NCI-H2196 (cell line): Measurements from ENCODE around the gene C16orf82.
A peak's percentile ranks its signal among the peaks of the same experiment; 100 is the strongest.
"Not testable (repeated sequence)": the region's sequence is repeated elsewhere in the genome, so short reads cannot be mapped to it uniquely, and the experiment has no call there.

Experiments
- DNase-seq: peaks from one replicate; lab custom pipeline; 2025; ENCODE audit not compliant: unreplicated experiment; lab: John Stamatoyannopoulos, UW

C16orf82 gene

GRCh38 chr16:27086031-27086430, 19.3 kb downstream of the C16orf82 start:
- DNase-seq, result not testable (repeated sequence)

- no peak for DNase-seq
Measured at GRCh38 chr16:27088216-27088615, 21.5 kb downstream of the C16orf82 start.

- DNase-seq, result no peak
Measured at GRCh38 chr16:27096375-27096774, 29.6 kb downstream of the C16orf82 start.

DNA sequence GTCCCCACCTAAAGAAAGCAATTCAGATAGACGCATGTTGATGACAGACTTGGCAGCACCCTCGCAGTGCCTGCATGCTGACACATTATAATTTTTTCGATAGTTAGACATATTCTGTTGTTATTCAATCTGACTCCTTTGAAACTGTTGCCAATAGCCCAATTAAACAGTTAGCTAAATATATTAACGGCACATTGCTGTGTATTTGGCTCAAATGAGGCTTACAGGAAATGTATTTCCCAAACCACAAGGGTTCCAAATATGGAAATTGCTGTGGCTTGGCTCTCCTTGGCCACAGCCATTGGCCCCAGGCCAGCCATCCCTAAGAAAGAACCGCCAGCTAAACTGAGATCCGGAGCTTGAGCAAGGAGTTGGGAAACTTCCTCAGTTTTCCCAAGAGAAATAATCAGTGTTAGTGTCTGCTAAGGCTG, 31.1 kb downstream of the C16orf82 start:
- no peak for DNase-seq

- no peak for DNase-seq
Measured at GRCh38 chr16:27098366-27099049, 31.8 kb downstream of the C16orf82 start.

DNA sequence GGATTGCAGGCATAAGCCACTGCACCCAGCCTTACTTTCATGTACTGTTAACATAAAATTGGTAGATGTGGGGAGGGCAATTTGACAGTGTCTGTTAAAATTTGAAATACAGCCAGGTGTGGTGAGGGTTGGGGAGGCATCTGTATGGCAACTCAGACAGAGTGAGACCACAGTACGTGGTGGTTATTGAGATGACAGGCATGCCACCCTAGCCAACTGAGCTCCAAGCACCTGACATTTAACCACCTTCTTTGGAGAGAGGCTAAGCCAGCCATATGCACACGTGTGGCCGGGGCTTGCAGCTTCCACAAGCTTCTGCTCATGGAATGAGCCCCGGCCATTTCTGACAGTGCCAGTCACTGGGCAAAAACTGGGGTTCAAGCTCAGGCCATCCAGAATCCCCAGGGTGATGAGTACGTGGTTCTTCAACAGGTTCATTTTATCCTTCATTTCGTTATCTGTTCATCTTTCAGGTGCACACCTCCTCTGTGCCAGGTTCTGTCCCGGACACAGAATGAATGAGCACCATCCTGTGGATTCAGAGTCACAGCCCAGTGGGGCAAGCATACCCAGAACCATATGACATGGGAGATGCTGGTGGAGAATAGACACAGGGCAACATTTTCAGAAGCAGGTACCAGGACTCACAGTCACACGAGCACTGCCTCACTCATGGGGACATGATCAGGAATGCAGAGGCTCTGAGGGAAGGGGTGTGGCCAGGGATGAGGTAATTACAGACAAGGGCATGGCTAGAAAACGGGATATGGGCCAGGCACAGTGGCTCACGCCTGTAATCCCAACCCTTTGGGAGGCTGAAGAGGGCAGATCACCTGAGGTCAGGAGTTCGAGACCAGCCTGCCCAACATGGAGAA, 36.2 kb downstream of the C16orf82 start:
- no peak for DNase-seq

- no peak for DNase-seq
Measured at GRCh38 chr16:27103954-27104353, 37.2 kb downstream of the C16orf82 start.

- no peak for DNase-seq
Measured at GRCh38 chr16:27106305-27106704, 39.6 kb downstream of the C16orf82 start.

DNA sequence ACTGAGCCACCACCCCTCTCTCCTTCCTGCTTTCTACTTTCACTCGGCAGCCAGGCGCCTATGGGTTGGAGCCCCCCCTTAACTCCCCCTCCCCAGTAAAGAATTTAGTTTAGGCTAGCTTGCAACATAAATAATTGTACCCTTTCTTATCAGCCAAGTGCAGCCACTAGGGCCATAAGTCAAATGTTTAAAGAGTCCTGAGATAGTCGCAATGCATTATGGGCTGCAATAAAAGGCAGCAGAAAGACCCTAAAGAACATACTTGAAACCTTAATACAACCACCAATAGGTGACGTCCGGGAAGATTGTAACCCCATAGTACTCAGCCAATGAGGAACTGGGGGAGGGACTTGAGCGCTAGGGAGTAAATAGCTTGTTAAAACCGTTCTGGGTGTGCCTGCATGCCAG, 40.5 kb downstream of the C16orf82 start:
- DNase-seq, result no peak

GRCh38 chr16:27108051-27108770, 41.5 kb downstream of the C16orf82 start:
- no peak for DNase-seq

GRCh38 chr16:27108826-27109665, 42.3 kb downstream of the C16orf82 start:
- no peak for DNase-seq

- DNase-seq, result peak; percentile 86
Measured at GRCh38 chr16:27109666-27110523, 43.2 kb downstream of the C16orf82 start.

DNA sequence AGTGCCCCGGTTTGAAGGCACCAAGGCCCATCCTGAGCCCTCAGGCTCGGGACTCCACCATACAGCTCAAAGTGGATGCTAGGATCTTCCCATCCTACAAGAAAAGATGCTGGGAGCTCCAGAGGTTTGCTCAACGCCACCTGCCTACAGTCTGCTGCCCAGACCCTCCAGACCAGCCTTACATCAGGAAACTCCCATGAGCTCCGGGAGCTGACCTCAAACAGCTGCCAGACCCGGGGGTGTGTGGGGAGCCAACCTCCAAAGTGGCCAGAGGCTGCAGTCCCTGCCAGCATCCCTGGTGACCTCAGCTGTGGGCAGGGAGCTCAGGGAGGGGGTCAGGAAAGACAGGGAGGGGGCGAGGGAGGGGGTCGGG, 43.8 kb downstream of the C16orf82 start:
- no peak for DNase-seq

GRCh38 chr16:27111486-27111885, 44.8 kb downstream of the C16orf82 start:
- no peak for DNase-seq

DNA sequence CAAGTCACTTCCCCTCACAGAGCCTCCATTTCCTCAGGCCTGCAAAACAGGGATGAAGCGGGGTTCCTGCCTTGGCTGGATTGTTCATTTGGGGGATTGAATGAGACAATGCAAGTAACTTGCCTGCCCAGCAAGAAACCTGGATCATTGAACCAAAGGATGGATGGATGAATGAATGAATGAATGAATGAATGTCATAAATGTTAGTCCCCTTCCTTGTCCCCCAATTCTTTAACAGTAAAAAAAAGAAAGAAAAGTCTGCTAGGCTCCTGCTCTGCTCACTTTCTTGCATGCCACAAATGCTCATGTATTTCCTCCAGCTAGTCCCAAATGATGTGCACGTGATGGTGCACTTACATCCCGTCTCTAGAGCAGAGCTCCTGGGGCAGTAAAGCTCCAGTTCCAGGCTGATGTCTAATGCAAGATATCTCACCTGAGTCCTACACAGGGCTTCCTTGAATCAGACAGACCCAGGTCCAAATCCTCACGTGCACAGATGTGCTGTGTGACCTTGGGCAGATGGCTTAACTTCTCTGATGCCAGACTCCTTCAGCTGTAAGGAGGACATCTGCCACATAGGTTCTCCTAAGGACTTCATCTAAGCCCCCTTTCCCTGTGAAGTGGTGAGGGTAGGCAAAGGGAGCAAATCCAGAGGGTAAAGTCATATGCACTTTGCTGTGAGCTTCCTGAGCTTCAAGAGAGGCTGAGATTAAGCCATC, 45.5 kb downstream of the C16orf82 start:
- no peak for DNase-seq

DNA sequence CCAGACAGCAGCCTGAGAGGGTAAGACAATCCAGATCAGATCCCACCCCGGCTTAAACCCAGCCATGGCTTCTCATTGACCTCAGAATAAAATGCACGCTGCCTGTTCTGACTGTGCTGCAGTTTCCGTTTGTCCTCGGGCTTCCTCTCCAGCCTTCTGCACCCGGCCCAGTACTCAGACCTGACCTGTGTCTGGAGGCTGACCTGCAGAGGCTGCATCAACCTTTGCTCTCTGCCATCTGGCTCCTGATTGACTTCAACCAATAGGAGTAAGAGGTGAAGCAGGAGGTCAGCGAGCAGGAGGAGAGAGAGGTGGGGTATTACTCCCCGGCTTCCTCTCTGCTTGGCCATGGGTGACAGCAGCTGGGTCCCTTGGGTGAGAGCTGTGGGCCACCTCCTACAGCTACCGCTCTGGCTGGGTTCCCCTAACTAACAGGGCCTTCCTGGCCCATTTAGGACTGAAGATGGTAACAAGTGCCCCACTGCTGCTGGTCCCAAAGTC, 46.7 kb downstream of the C16orf82 start:
- DNase-seq, result no peak

DNA sequence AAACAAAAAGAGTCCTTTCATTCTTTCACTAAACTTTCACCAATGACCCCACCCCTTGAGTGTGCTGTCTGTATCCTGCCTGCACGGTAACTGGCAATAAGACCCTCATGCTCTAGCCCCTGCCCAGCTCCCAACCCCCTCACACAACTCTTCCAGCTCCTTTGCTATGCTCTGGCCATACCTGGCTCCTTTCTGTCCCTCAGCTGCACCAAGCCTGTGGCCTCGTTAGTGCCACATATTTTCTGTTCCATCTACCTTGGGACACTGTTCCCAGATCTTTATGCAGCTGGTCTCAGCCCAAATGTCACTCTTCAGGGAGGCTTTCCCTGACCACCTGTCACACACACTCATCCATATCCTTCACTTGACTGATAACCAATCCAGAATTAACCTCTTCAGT, 47.3 kb downstream of the C16orf82 start:
- no peak for DNase-seq

DNA sequence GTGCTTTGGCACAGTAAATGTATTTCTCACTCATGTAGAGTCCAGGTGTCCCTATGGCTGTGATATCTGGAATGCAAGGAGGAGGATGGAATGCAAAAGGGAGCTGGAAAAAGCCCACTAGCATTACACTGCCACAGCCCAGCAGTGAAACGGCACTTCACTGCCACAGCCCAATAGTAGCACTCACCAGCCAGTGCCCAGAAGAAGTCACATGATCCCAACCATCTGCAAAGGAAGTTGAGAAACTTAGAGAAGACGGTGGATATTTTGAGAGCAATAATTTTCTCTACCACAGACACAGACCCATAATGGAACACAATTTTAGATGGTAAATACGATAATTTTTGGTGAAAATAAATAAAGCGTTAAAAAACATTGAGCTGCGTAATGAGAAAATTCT, 51.8 kb downstream of the C16orf82 start:
- DNase-seq, result no peak
